HepG2 (cell line): ENCODE measurements around the gene STK36. TPM values are rescaled to one million over a fixed set of nuclear protein-coding genes. Genes with fewer than 3 reads are reported as not detected.

Source experiments
- BHLHE40 ChIP-seq: IDR thresholded peaks from 2 replicates; pipeline ENCODE4 v1.6.1; 2011; ENCODE audit warnings: low read length, improper control_type of control experiment
- CBFB ChIP-seq: sonication (generic); formaldehyde crosslinking; IDR thresholded peaks from 2 replicates; pipeline ENCODE4 v1.4.0; 2020; ENCODE audit warnings: missing genetic modification reagents
- MAFK ChIP-seq, 2 experiments: IDR thresholded peaks in 1 of 2; conservative IDR thresholded peaks in 1 of 2; 2 replicates each; pipeline ENCODE4 v1.6.1; 2011; ENCODE audit warnings: improper control_type of control experiment in 2 of 2, low read length in 2 of 2
- SCMH1 ChIP-seq: sonication (generic); formaldehyde crosslinking; IDR thresholded peaks from 2 replicates; pipeline ENCODE4 v1.9.0; 2021; ENCODE audit warnings: missing genetic modification reagents, mild to moderate bottlenecking, borderline replicate concordance
- SIN3A ChIP-seq: IDR thresholded peaks from 2 replicates; pipeline ENCODE4 v1.6.1; 2011; ENCODE audit warnings: low read depth, mild to moderate bottlenecking, control low read depth, low read length, borderline replicate concordance
- ZFP62 ChIP-seq: sonication (generic); formaldehyde crosslinking; IDR thresholded peaks from 2 replicates; pipeline ENCODE4 v1.4.0; 2020; ENCODE audit warnings: missing genetic modification reagents
- ZNF292 ChIP-seq: sonication (generic); formaldehyde crosslinking; IDR thresholded peaks from 2 replicates; pipeline ENCODE4 v1.8.1; 2022; ENCODE audit warnings: mild to moderate bottlenecking, low read depth, missing genetic modification reagents, borderline replicate concordance
- ZNF557 ChIP-seq: sonication (generic); formaldehyde crosslinking; IDR thresholded peaks from 2 replicates; pipeline ENCODE4 v1.4.0; 2020; ENCODE audit warnings: missing genetic modification reagents
- ZNF652 ChIP-seq: IDR thresholded peaks from 2 replicates; pipeline ENCODE4 v1.6.1; 2016; ENCODE audit warnings: low read depth, borderline replicate concordance
- polyA plus RNA-seq, 8 experiments: library from polyadenylated mRNA; depleted of rRNA in 3 of 8; stranded (reverse) in 7 of 8; unstranded in 1 of 8; fragments of >200 nt; fragmentation: Illumina TruSeq in 4 of 8; extraction: Trizol in 4 of 8; gene quantifications; 2 replicates each; pipeline versions ENCODE4 v1.2.1 to v1.2.3, GENCODE V29; 2011 to 2016; ENCODE audit warnings: low read depth in 4 of 8, missing spikeins in 1 of 8, mixed read lengths in 1 of 8; ENCODE audit not compliant: insufficient read depth in 1 of 8
- total RNA-seq, 5 experiments: library from RNA; depleted of rRNA; stranded (reverse); fragments of >200 nt; fragmentation: Illumina TruSeq; extraction: Trizol; gene quantifications; 2 replicates each; pipeline ENCODE4 v1.2.3, GENCODE V29; 2016; ENCODE audit warnings: low read depth in 1 of 5
- TF ChIP-seq, protein P1 (sequence below): sonication (generic); formaldehyde crosslinking; IDR thresholded peaks from 2 replicates; pipeline ENCODE4 v1.4.0; 2020; ENCODE audit warnings: missing genetic modification reagents, borderline replicate concordance
- TF ChIP-seq, protein P2 (sequence below), 2 experiments: IDR thresholded peaks; 2 replicates each; pipeline ENCODE4 v1.6.1; 2011 to 2012; ENCODE audit warnings: low read length in 2 of 2, borderline replicate concordance in 1 of 2, low read depth in 1 of 2, mild to moderate bottlenecking in 1 of 2, moderate library complexity in 1 of 2
- TF ChIP-seq, protein P3 (sequence below): IDR thresholded peaks from 2 replicates; pipeline ENCODE4 v1.6.1; 2018; ENCODE audit warnings: missing genetic modification reagents, mild to moderate bottlenecking, missing compliant biosample characterization
- TF ChIP-seq, protein P4 (sequence below): sonication (generic); formaldehyde crosslinking; IDR thresholded peaks from 2 replicates; pipeline ENCODE4 v1.5.0; 2020; ENCODE audit warnings: mild to moderate bottlenecking, missing genetic modification reagents

Gene STK36
- total and polyA plus RNA-seq, 2 of the 13 experiments (the other 11 are each of a cell fraction or from before 2014, with no cell fraction given) = 45.9 to 83.5 TPM

DNA sequence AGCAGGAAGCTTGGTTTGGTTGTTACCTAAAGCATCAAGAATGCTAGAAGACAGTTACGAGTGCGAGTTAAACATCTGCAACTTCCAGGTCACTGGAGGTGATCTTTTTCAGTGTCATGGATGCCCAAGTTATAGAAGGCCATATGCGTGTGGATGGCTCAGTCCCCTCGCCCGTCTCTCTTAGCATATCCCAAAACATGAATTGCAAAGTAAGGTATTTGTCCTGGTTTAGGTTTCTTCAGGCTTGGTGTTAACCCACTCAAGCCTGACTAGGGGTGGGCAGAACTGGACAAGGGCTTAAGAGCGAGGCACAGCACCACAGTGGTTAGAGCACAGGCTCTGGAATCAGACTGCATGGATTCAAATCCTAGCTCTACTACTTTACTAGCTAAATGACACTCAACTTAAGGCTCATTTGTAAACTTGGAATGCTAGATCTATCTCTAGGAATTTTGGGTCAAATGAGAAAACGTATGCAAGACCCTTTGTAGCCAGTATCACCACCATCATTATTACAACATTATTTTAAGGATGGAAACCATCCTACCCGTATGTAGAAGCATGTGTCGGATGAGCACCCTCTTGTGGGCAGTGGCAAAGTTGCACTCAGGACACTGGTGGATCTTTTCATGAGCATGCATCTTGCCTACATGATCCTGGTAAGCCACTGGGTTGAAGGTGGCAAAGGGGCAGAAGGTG, 23.6 kb upstream of the STK36 start (continued):
- TF ChIP-seq ZNF557 = no peak
- TF ChIP-seq ZNF652 = no peak
- no peak for TF ChIP-seq SCMH1 (CRISPR knock-in tag)
- no peak for TF ChIP-seq ZNF292 (CRISPR knock-in tag)
- TF ChIP-seq SIN3A = no peak
- TF ChIP-seq, protein P1, sequence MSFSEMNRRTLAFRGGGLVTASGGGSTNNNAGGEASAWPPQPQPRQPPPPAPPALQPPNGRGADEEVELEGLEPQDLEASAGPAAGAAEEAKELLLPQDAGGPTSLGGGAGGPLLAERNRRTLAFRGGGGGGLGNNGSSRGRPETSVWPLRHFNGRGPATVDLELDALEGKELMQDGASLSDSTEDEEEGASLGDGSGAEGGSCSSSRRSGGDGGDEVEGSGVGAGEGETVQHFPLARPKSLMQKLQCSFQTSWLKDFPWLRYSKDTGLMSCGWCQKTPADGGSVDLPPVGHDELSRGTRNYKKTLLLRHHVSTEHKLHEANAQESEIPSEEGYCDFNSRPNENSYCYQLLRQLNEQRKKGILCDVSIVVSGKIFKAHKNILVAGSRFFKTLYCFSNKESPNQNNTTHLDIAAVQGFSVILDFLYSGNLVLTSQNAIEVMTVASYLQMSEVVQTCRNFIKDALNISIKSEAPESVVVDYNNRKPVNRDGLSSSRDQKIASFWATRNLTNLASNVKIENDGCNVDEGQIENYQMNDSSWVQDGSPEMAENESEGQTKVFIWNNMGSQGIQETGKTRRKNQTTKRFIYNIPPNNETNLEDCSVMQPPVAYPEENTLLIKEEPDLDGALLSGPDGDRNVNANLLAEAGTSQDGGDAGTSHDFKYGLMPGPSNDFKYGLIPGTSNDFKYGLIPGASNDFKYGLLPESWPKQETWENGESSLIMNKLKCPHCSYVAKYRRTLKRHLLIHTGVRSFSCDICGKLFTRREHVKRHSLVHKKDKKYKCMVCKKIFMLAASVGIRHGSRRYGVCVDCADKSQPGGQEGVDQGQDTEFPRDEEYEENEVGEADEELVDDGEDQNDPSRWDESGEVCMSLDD (CRISPR knock-in tag) = no peak
- peak; percentile 7 to 33; a peak in 2 of 4 replicates for TF ChIP-seq MAFK (conservative IDR thresholded peaks at IDR 0.05 in 1 of 2, IDR thresholded peaks at IDR 0.05 in 1 of 2; ENCODE audit: low read length in 2 of 2)
- TF ChIP-seq, protein P2, sequence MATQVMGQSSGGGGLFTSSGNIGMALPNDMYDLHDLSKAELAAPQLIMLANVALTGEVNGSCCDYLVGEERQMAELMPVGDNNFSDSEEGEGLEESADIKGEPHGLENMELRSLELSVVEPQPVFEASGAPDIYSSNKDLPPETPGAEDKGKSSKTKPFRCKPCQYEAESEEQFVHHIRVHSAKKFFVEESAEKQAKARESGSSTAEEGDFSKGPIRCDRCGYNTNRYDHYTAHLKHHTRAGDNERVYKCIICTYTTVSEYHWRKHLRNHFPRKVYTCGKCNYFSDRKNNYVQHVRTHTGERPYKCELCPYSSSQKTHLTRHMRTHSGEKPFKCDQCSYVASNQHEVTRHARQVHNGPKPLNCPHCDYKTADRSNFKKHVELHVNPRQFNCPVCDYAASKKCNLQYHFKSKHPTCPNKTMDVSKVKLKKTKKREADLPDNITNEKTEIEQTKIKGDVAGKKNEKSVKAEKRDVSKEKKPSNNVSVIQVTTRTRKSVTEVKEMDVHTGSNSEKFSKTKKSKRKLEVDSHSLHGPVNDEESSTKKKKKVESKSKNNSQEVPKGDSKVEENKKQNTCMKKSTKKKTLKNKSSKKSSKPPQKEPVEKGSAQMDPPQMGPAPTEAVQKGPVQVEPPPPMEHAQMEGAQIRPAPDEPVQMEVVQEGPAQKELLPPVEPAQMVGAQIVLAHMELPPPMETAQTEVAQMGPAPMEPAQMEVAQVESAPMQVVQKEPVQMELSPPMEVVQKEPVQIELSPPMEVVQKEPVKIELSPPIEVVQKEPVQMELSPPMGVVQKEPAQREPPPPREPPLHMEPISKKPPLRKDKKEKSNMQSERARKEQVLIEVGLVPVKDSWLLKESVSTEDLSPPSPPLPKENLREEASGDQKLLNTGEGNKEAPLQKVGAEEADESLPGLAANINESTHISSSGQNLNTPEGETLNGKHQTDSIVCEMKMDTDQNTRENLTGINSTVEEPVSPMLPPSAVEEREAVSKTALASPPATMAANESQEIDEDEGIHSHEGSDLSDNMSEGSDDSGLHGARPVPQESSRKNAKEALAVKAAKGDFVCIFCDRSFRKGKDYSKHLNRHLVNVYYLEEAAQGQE (IDR thresholded peaks at IDR 0.05; ENCODE audit: borderline replicate concordance in 1 of 2, low read depth in 1 of 2, low read length in 2 of 2) = no peak
- TF ChIP-seq BHLHE40 = no peak
- no peak for TF ChIP-seq ZFP62
- TF ChIP-seq, protein P3, sequence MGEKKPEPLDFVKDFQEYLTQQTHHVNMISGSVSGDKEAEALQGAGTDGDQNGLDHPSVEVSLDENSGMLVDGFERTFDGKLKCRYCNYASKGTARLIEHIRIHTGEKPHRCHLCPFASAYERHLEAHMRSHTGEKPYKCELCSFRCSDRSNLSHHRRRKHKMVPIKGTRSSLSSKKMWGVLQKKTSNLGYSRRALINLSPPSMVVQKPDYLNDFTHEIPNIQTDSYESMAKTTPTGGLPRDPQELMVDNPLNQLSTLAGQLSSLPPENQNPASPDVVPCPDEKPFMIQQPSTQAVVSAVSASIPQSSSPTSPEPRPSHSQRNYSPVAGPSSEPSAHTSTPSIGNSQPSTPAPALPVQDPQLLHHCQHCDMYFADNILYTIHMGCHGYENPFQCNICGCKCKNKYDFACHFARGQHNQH = no peak
- no peak for TF ChIP-seq CBFB (CRISPR knock-in tag)
- TF ChIP-seq, protein P4, sequence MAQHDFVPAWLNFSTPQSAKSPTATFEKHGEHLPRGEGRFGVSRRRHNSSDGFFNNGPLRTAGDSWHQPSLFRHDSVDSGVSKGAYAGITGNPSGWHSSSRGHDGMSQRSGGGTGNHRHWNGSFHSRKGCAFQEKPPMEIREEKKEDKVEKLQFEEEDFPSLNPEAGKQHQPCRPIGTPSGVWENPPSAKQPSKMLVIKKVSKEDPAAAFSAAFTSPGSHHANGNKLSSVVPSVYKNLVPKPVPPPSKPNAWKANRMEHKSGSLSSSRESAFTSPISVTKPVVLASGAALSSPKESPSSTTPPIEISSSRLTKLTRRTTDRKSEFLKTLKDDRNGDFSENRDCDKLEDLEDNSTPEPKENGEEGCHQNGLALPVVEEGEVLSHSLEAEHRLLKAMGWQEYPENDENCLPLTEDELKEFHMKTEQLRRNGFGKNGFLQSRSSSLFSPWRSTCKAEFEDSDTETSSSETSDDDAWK (CRISPR knock-in tag) = no peak
